Vagina (tissue), 2 donors: ENCODE measurements around the gene PACS1.

Experiments
- CTCF ChIP-seq, 3 experiments: fragments of 450-650 bp in 2 of 3; fragments of 200-600 bp in 1 of 3; sonication (generic) in 1 of 3; IDR thresholded peaks; one replicate each; pipeline ENCODE4 v1.5.1; 2017 to 2019; ENCODE audit warnings: antibody characterized with exemption in 3 of 3, mild to moderate bottlenecking in 2 of 3, moderate library complexity in 2 of 3
- POLR2A ChIP-seq, 2 donors: fragments of 450-650 bp; IDR thresholded peaks; one replicate each; pipeline ENCODE4 v1.6.1; 2017; ENCODE audit warnings: antibody characterized with exemption in 2 of 2, mild to moderate bottlenecking in 2 of 2, moderate library complexity in 2 of 2
- POLR2AphosphoS5 ChIP-seq, 2 donors: sonication (generic); formaldehyde crosslinking; IDR thresholded peaks; one replicate each; pipeline ENCODE4 v1.9.0; 2017; ENCODE audit warnings: antibody characterized with exemption in 2 of 2, mild to moderate bottlenecking in 2 of 2, low read depth in 1 of 2; ENCODE audit not compliant: insufficient read depth in 1 of 2

GRCh38 chr11:66139817-66140404, 69.8 kb downstream of the PACS1 start:
- no peak for TF ChIP-seq CTCF (IDR thresholded peaks at IDR 0.05)
- no peak for TF ChIP-seq POLR2AphosphoS5 (IDR thresholded peaks at IDR 0.05; ENCODE audit: insufficient read depth in 1 of 2, low read depth in 1 of 2)
- no peak for TF ChIP-seq POLR2A (IDR thresholded peaks at IDR 0.05)
